WTC11 (cell line): ENCODE measurements around the gene LRRC27. TPM values are rescaled to one million over a fixed set of nuclear protein-coding genes. Genes with fewer than 3 reads are reported as not detected.

Experiments used
- ATAC-seq: fragments of 200-7000 bp; cut with Tn5 transposase; 2 replicates; pipeline ENCODE4 v1.10.0; 2021; ENCODE audit warnings: mild to moderate bottlenecking, moderate library complexity
- Bru-seq: library from RNA; stranded (reverse); fragments of 400-500 nt; gene quantifications from one replicate; lab custom pipeline; 2021; lab: Mats Ljungman, UMichigan
- CTCF ChIA-PET: fragments of 300-600 bp; sonication (Branson Sonifier 250); formaldehyde crosslinking; loops from one replicate; lab custom pipeline; 2021; ENCODE audit warnings: antibody characterized with exemption; lab: Charles Lee
- POLR2A ChIA-PET: fragments of 350-600 bp; sonication (Branson Sonifier 250); formaldehyde crosslinking; loops from one replicate; lab custom pipeline; 2021; ENCODE audit warnings: antibody characterized with exemption; lab: Charles Lee
- DNase-seq: peaks from one replicate; pipeline ENCODE4 v3.0.0; 2021; ENCODE audit warnings: low spot score
- H3K27ac Mint-ChIP-seq: 2 replicates; pipeline ENCODE4 v1.8.0; 2021; ENCODE audit warnings: mixed read lengths
- H3K27me3 Mint-ChIP-seq: 2 replicates; pipeline ENCODE4 v1.8.0; 2021; ENCODE audit warnings: low read depth, mild to moderate bottlenecking, moderate library complexity, mixed read lengths
- H3K36me3 Mint-ChIP-seq: 2 replicates; pipeline ENCODE4 v1.8.0; 2021; ENCODE audit warnings: mixed read lengths
- H3K4me1 Mint-ChIP-seq: 2 replicates; pipeline ENCODE4 v1.8.0; 2022; ENCODE audit warnings: mixed read lengths
- H3K4me3 Mint-ChIP-seq: 2 replicates; pipeline ENCODE4 v1.8.0; 2021; ENCODE audit warnings: mild to moderate bottlenecking, moderate library complexity, mixed read lengths
- H3K9me3 Mint-ChIP-seq: 2 replicates; pipeline ENCODE4 v1.8.0; 2021; ENCODE audit warnings: mixed read lengths
- AFF4 ChIP-seq: sonication (generic); formaldehyde crosslinking; IDR thresholded peaks from 2 replicates; pipeline ENCODE4 v1.8.1; 2023; ENCODE audit warnings: mild to moderate bottlenecking, missing genetic modification reagents, borderline replicate concordance
- ARID4B ChIP-seq: sonication (generic); formaldehyde crosslinking; IDR thresholded peaks from 2 replicates; pipeline ENCODE4 v1.8.0; 2023; ENCODE audit warnings: missing genetic modification reagents, mild to moderate bottlenecking, borderline replicate concordance
- CREB1 ChIP-seq: sonication (generic); formaldehyde crosslinking; IDR thresholded peaks from 2 replicates; pipeline ENCODE4 v1.8.0; 2023; ENCODE audit warnings: mild to moderate bottlenecking, missing genetic modification reagents
- EMX1 ChIP-seq: fragments of 250-450 bp; sonication (Bioruptor Pico); IDR thresholded peaks from 2 replicates; pipeline ENCODE4 v1.8.0; 2021; ENCODE audit warnings: mild to moderate bottlenecking
- ETV6 ChIP-seq: sonication (generic); formaldehyde crosslinking; IDR thresholded peaks from 2 replicates; pipeline ENCODE4 v1.8.1; 2022; ENCODE audit warnings: mild to moderate bottlenecking, missing genetic modification reagents
- FOXP1 ChIP-seq: sonication (generic); formaldehyde crosslinking; IDR thresholded peaks from 2 replicates; pipeline ENCODE4 v1.8.0; 2022; ENCODE audit warnings: missing genetic modification reagents, mild to moderate bottlenecking, moderate library complexity, borderline replicate concordance
- IRF1 ChIP-seq: sonication (generic); formaldehyde crosslinking; IDR thresholded peaks from 2 replicates; pipeline ENCODE4 v1.8.0; 2023; ENCODE audit warnings: missing genetic modification reagents
- MAX ChIP-seq: sonication (generic); formaldehyde crosslinking; IDR thresholded peaks from 2 replicates; pipeline ENCODE4 v1.8.0; 2022; ENCODE audit warnings: mild to moderate bottlenecking, missing genetic modification reagents
- NR3C1 ChIP-seq: sonication (generic); formaldehyde crosslinking; conservative IDR thresholded peaks from 2 replicates; pipeline ENCODE4 v1.8.1; 2023; ENCODE audit warnings: low read depth, mild to moderate bottlenecking, missing genetic modification reagents
- SP1 ChIP-seq: sonication (generic); formaldehyde crosslinking; conservative IDR thresholded peaks from 2 replicates; pipeline ENCODE4 v1.8.1; 2022; ENCODE audit warnings: missing genetic modification reagents
- STAT6 ChIP-seq: sonication (generic); formaldehyde crosslinking; conservative IDR thresholded peaks from 2 replicates; pipeline ENCODE4 v1.8.1; 2023; ENCODE audit warnings: mild to moderate bottlenecking, low read depth, missing genetic modification reagents, moderate library complexity
- long read RNA-seq, 3 experiments: library from RNA in 1 of 3; library from capped mRNA in 1 of 3; library from polyadenylated mRNA in 1 of 3; unstranded in 2 of 3; stranded (forward) in 1 of 3; transcript quantifications; one replicate each; pipeline ENCODE4 v2.0.0, GENCODE V29; 2021
- total RNA-seq: library from RNA; stranded (reverse); gene quantifications from 3 replicates; pipeline ENCODE4 v1.2.3, GENCODE V29; 2021
- TF ChIP-seq, protein P1 (sequence below): sonication (generic); formaldehyde crosslinking; IDR thresholded peaks from 2 replicates; pipeline ENCODE4 v1.8.0; 2022; ENCODE audit warnings: mild to moderate bottlenecking, missing genetic modification reagents
- TF ChIP-seq, protein P2 (sequence below): sonication (generic); formaldehyde crosslinking; IDR thresholded peaks from 2 replicates; pipeline ENCODE4 v1.8.0; 2022; ENCODE audit warnings: mild to moderate bottlenecking, missing genetic modification reagents
- TF ChIP-seq, protein P3 (sequence below): sonication (generic); formaldehyde crosslinking; IDR thresholded peaks from 2 replicates; pipeline ENCODE4 v1.8.1; 2023; ENCODE audit warnings: mild to moderate bottlenecking, moderate library complexity, missing genetic modification reagents
- TF ChIP-seq, protein P4 (sequence below): sonication (generic); formaldehyde crosslinking; IDR thresholded peaks from 2 replicates; pipeline ENCODE4 v1.8.1; 2023; ENCODE audit warnings: mild to moderate bottlenecking, missing genetic modification reagents, moderate library complexity

LRRC27 gene
- total RNA-seq (4.0 to 4.6 TPM (median 4.4 TPM) in 3 replicates), Bru-seq, nascent RNA (percentile 37 among the genes with signal in this experiment)
- long read RNA-seq, experiment 1, full-length matches to known transcripts = 3 of 17 reads
- long read RNA-seq, experiment 1, partial matches to known transcripts = 1 of 17 reads
- long read RNA-seq, experiment 1, other reads (novel, unspliced or antisense) = 13 of 17 reads
- long read RNA-seq, experiment 2, partial matches to known transcripts = 0 of 2 reads
- long read RNA-seq, experiment 2, other reads (novel, unspliced or antisense) = 2 of 2 reads
- long read RNA-seq, experiment 3, full-length matches to known transcripts = 2 of 5 reads
- long read RNA-seq, experiment 3, partial matches to known transcripts = 1 of 5 reads
- long read RNA-seq, experiment 3, other reads (novel, unspliced or antisense) = 2 of 5 reads

- DNase-seq (peak; percentile 98), ATAC-seq (peak; percentile 86)
- ChIA-PET CTCF (interaction anchor here (0.9 kb wide), 2 partner anchors 19 to 34 kb away, joined by 3 to 4 read pairs; no protein-coding TSS in a partner anchor), POLR2A (interaction anchor here (0.6 kb wide), 1 partner anchor 566 kb away, joined by 3 read pairs; no protein-coding TSS in a partner anchor)
- H3K36me3 Mint-ChIP-seq = peaks cover 9% of the 10 kb centered on the region
- H3K27me3 Mint-ChIP-seq = peaks cover 12% of the 10 kb centered on the region
- H3K9me3 Mint-ChIP-seq = no peaks in the 10 kb centered on the region
- peak within 1 kb of the TSS; percentile 92 for H3K4me3 Mint-ChIP-seq
- H3K4me1 Mint-ChIP-seq = peaks cover 32% of the 10 kb centered on the region
- H3K27ac Mint-ChIP-seq = peak within 1 kb of the TSS; percentile 70
- TF ChIP-seq, protein P1, sequence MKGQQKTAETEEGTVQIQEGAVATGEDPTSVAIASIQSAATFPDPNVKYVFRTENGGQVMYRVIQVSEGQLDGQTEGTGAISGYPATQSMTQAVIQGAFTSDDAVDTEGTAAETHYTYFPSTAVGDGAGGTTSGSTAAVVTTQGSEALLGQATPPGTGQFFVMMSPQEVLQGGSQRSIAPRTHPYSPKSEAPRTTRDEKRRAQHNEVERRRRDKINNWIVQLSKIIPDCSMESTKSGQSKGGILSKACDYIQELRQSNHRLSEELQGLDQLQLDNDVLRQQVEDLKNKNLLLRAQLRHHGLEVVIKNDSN (CRISPR knock-in tag) = peak; percentile 59; the same call in 1 of the 2 replicates
- TF ChIP-seq ETV6 (CRISPR knock-in tag) (peak; percentile 93), CREB1 (CRISPR knock-in tag) (0 out of 2 replicates have a peak, but pooled peaks have one; percentile 65), AFF4 (CRISPR knock-in tag) (0 out of 2 replicates have a peak, but pooled peaks have one; percentile 45), EMX1 (CRISPR knock-in tag) (no peak), MAX (CRISPR knock-in tag) (peak; percentile 98), IRF1 (peak; percentile 27; the same call in 1 of the 2 replicates), FOXP1 (peak; percentile 80; the same call in 1 of the 2 replicates), SP1 (peak; percentile 89), ARID4B (peak; percentile 90), STAT6 (CRISPR knock-in tag) (no peak), NR3C1 (CRISPR knock-in tag) (0 out of 2 replicates have a peak, but pooled peaks have one; percentile 36)
- TF ChIP-seq, protein P2, sequence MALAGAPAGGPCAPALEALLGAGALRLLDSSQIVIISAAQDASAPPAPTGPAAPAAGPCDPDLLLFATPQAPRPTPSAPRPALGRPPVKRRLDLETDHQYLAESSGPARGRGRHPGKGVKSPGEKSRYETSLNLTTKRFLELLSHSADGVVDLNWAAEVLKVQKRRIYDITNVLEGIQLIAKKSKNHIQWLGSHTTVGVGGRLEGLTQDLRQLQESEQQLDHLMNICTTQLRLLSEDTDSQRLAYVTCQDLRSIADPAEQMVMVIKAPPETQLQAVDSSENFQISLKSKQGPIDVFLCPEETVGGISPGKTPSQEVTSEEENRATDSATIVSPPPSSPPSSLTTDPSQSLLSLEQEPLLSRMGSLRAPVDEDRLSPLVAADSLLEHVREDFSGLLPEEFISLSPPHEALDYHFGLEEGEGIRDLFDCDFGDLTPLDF (CRISPR knock-in tag) = 0 out of 2 replicates have a peak, but pooled peaks have one; percentile 66
- TF ChIP-seq, protein P3, sequence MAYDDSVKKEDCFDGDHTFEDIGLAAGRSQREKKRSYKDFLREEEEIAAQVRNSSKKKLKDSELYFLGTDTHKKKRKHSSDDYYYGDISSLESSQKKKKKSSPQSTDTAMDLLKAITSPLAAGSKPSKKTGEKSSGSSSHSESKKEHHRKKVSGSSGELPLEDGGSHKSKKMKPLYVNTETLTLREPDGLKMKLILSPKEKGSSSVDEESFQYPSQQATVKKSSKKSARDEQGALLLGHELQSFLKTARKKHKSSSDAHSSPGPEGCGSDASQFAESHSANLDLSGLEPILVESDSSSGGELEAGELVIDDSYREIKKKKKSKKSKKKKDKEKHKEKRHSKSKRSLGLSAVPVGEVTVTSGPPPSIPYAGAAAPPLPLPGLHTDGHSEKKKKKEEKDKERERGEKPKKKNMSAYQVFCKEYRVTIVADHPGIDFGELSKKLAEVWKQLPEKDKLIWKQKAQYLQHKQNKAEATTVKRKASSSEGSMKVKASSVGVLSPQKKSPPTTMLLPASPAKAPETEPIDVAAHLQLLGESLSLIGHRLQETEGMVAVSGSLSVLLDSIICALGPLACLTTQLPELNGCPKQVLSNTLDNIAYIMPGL (CRISPR knock-in tag) = peak; percentile 52; the same call in 1 of the 2 replicates
- TF ChIP-seq, protein P4, sequence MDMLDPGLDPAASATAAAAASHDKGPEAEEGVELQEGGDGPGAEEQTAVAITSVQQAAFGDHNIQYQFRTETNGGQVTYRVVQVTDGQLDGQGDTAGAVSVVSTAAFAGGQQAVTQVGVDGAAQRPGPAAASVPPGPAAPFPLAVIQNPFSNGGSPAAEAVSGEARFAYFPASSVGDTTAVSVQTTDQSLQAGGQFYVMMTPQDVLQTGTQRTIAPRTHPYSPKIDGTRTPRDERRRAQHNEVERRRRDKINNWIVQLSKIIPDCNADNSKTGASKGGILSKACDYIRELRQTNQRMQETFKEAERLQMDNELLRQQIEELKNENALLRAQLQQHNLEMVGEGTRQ (CRISPR knock-in tag) = peak; percentile 40; the same call in 1 of the 2 replicates
These were observed at the start of gene LRRC27 for GRCh38 chr10:132331601-132332432. Gene LRRC27, plus strand, starts transcription at chr10:132332193. Its CDS starts 1,332 bp downstream, at chr10:132333525.
